ENCODE measurements around the gene NEGR1.
A peak's percentile ranks its signal among the peaks of the same experiment; 100 is the strongest.
"Not testable (repeated sequence)": the region's sequence is repeated elsewhere in the genome, so short reads cannot be mapped to it uniquely, and the experiment has no call there.

Gene NEGR1

DNA sequence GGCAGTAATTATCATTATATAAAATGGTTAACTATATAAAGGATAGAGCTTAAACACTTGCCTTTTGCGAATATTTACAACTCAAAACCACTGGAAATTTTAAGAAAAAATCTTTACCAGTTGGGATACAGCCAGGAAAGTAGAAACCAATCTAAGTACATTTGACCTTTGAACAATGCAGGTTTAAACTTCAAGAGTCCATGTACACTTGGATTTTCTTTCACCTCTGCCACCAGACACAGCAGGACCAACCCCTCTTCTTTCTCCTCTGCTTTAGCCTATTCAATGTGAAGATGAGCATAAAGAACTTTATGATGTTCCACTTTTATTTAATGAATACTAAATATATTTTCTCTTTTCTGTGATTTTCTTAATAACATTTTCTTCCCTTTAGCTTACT is 361.1 kb downstream of the NEGR1 start:
- no peak for DNase-seq

DNA sequence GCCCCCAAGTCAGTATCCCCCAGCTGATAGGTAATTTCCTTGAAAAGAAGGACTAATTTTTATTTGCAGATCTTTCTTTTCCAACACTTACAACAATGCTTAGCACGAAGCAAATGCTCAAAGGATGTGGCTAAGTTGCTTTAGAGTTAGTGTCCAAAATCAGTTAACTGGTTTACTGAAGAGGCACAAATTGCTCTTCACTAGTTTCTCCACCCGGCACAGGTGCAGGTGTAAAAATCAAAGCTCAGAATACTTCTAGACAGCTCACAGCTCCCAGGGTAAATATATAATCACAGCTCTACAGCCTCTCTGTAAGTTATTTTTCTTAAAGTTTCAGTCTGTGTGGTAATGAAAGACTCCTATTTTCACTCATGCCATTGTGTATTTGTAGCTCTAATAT is 361.8 kb downstream of the NEGR1 start:
- no peak for DNase-seq

DNA sequence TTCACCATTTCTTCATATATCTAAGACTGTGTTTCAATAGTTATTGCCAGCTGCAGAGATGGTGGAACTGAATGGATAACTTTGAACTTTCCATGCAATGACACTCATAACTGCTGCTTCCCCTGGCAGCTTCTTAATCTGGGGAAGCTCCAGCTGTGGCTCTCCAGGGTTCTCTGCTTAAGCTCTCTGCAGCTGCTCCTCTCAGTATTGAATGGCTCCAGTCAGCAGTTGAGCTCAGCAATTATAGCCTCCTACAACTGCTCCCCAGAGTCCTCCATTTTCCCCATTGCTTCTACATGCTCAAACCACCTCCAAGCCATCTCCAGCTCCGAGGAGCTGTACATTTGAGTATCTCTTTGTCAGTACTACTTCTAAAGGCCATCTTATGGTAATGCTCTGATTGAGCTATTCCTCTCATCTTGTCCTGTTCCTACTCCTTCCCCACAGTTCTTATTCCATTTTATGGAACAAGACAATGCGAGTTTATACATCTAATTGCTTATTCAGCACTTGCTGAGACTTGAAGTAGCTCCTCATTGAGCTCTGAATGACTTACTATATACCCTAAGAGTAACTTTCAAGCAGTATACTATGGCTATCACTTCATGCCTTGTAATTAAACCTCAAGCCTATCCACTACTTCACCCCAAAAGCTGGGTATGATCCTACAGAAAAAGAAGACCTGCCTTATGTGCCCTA is 362.4 kb downstream of the NEGR1 start:
- no peak for DNase-seq

DNA sequence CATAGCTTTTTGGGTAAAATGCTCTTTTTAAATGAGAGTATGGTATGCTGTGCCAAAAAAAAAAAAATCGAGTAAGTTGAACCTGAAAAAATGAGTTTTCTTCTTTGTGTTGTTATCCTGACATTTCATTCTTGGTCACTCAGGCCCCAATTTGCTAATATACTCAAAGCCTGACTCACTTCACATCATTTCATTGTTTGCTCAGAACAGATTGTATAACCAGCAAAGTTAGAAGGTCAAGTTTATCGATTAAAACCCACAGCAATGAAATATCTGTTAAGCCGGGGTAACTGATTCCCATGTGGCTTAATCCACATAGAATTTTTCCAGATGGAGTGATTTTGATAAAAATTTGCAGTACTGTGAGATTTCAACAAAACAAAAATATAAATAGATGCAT is 363.7 kb downstream of the NEGR1 start:
- DNase-seq = no peak

DNA sequence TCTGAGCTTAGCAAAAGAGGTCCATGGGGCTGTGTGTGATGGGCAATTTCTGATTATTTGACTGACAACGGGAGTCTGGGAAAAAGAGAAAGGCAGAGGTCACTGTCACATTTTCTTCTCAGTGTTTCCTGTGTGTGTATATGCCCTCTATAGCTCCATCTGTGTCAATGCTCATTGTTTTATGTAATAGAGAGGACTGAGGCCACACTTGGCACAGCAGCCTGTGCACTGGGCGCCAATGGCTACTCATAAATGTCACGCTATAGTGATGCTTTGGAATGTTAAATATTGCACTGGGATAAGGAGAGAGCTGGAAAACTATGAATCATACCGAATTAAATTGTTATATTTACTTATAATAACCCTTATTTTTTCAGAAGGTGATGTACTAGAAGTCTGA is 365.4 kb downstream of the NEGR1 start:
- no peak for DNase-seq

DNA sequence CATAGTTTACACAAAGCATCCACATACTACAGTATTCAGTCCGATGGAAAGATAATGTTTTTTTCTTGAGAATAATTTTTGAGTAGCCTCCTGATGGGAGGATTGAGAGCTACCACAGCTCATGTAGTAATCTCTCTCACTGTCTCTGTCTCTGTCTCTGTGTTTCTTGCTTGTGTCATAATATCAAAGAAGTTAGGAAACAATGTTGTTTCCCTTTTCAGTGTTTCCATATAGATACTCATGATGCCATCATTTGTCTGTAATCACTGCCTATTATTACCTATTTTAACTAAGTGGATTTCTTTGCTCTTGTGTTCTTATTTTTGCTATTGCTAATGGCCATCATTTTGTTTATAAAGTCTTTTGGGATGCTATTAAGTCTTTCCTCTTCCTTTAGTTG is 367.7 kb downstream of the NEGR1 start:
- DNase-seq = no peak

DNA sequence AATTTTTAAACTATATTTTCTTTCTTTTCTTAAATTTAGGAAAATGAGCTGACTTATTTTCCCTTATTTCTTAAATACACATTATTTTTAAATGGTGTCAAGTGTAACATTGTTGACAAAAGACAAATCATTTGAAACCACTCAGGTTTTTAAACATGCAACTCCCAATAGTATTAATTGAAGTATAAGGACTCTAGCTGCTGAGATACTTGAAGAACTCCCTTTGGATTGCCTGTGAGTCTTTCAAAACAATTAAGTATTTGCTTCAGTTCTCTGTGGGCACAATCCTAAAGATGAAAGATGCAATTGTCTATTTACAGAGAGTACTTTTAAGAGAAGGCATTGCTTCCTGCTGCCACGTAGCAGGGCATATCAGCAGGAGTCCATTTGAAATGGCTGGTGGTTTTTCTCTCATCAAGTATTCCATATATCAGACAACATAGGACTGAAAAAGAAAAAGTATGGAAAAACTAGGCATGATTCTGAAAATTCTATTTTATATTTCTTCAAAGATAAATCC is 373.4 kb downstream of the NEGR1 start:
- DNase-seq = no peak

DNA sequence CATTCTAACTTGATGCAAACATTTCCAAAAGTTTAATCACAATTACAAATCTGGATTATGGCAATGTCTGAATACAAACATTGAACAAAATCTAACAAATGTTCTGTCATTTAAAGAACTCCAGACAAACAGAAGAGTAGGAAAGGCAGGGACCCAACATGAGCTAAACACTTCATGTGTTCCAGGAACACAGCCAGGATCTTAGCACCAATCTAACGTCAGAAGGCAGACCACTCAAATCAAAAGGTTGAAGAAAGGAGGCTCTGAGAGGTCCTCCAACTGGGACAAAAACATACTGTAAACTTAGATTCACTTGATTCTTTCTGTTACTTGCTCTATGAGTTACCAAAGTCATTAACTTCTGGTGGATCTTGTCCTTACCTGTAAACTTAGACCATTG is 374.0 kb downstream of the NEGR1 start:
- DNase-seq = no peak

DNA sequence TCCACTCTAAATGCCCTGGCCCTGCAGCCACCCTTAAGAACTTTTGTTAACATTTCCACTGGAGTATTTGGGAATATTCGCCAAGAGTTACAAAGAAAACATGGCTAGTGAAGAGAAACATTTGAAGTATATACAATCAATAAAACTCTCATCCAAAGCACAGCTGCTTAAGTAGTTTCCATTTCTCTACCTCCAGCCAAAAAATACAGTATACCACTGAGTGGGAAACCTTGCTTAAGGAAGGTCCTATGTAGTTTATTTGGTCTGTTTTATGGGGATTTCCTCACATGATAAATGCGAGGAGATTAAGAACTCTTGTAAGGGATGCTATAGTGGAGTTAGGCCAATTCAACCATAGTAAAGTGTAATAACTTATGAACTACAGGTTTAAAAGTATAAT is 382.5 kb downstream of the NEGR1 start:
- DNase-seq = no peak

DNA sequence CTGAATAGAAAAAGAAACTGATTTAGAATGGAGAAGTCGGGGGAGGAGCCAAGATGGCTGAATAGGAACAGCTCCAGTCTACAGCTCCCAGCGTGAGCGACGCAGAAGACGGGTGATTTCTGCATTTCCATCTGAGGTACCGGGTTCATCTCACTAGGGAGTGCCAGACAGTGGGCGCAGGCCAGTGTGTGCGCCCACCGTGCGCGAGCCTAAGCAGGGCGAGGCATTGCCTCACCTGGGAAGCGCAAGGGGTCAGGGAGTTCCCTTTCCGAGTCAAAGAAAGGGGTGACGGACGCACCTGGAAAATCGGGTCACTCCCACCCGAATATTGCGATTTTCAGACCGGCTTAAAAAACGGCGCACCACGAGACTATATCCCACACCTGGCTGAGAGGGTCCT is 394.2 kb downstream of the NEGR1 start:
- not testable (repeated sequence) for DNase-seq

DNA sequence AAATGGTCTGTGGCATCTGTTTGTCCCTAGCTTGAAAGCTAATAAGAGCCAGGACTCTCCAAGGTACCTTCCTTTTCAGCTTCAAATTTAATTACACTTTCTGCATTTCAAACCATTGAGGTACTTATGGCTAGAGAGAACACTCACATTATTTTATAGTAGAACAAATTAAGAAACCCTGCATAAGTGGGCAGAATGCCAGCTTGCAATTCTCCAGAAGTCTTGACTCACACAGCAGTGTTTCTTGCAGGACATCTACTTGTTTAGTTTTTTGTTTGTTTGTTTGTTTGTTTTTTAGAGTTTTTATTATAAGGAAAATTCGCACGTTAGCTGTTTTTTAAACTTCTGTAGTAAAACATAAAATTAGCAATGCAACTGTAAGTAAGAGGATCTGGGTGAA is 397.2 kb downstream of the NEGR1 start:
- DNase-seq = no peak

DNA sequence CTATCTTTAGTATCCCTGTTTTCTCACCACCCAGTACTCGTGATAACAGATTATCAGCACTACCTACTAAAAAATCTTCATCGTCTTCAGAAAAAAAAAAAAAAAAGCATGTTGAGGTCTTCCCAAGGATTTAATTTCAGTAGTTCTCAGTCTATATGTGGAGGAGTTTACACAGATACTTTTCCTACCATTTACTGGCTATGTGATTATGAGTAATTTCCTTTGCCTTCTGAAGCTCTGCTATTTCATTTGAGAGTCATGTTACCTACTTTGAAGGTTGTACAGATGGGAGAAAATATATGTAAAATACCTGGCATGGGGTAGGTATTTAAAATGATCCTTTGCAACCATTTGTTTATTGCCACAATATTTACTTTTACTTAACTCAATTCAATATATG is 399.7 kb downstream of the NEGR1 start:
- DNase-seq = peak; percentile 59 to 78

DNA sequence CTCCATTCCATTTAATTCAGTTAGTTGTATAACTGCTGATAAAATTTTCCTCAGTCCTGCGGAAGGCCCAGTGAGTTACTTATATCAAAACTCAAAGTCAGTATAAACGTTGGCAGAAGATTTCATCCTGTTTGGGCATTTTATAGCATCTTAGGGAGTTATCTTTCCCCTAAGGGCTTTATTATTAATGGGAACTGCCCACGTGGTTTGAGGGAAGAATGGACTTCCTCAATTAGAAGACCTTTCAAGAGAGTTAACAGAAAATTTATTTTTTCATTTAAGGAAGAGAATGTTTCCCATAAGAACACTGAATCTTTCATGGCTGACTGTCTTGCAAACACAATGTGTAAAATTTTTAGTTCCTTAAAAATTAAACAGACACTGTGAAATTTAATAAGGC is 400.1 kb downstream of the NEGR1 start:
- DNase-seq = peak; percentile 59 to 78

DNA sequence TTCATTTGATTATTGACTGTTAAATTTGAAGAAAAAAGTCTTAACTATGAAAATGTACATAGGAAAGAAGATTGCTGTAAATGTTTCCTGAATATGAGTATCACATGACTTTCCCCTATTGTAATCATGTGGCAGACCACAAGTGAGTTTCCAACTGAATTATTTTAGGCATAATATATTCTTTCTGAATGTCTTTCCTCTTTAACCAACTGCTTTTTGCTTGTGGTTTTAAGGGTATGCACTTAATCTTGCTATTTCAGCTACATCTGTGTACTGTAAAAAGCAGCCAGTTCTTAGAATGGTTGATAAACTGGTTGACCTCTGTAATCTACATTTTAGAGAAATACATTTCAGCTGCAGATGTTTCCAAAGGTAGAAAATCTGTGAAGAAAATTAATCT is 400.7 kb downstream of the NEGR1 start:
- peak; percentile 90 to 96 for DNase-seq

DNA sequence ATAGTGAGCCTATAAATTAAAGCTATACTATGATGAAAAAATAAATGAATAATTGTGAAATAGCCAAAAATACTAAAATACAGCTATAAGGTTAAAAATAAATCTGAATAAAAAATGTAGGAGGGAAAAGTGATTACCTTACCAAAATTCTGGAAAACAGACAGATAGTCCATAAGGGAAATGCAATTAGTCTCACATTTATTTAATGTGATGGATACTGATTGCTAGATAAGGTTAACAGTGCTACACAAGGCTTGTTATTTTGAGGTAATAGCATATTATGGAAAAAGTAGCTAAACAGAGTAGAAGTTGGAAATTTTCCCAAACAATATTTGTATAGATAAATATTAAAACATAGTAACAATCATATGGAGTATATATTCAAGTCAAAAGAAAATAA is 413.0 kb downstream of the NEGR1 start:
- DNase-seq = no peak

DNA sequence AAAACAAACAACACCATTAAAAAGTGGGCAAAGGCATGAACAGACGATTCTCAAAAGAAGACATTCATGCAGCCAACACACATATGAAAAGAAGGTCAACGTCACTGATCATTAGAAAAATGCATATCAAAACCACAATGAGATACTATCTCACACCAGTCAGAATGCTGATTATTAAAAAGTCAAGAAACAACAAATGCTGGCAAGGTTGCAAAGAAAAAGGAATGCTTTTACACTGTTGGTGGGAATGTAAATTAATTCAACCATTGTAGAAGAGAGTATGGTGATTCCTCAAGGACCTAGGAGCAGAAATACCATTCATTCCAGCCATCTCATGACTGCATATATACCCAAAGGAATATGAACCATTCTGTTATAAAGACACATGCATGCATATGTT is 419.6 kb downstream of the NEGR1 start:
- no peak for DNase-seq

DNA sequence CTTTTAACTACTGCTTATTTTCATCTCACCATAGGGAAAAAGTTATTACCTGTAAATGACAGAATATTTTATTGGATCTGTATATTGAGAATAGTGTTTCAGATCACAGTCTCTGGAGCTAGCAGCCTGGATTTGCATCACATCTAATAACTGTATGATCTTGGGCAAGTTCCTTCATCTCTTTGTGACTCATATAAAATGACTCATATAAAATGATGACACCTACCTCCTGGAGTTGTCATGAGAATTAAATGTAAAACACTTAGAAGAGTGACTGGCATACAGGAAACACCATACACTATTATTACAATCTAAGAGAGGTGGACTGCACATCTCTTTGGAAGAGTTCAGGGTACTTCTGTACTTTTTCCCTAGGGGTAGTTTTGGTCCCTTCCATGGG is 421.3 kb downstream of the NEGR1 start:
- DNase-seq = peak in 1 of 2 experiments; percentile 10

DNA sequence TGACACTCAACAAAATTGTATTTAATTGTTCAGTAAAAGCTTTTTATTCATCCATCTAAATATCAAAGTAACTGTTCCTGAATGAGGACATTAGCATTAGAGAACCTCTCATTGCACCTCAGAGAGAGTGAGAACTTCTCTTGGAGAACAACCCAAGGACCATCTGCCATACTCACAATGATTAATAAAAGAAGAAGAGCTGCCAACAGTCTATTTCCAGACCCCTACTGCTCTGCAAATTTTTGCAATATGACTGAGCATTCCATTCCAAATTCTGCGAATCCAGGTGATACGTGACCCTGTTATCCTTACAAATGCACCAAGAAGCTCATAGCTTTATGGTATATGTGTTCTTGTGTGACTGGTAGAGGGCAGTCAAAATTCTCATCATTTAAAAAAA is 422.5 kb downstream of the NEGR1 start:
- DNase-seq = no peak

DNA sequence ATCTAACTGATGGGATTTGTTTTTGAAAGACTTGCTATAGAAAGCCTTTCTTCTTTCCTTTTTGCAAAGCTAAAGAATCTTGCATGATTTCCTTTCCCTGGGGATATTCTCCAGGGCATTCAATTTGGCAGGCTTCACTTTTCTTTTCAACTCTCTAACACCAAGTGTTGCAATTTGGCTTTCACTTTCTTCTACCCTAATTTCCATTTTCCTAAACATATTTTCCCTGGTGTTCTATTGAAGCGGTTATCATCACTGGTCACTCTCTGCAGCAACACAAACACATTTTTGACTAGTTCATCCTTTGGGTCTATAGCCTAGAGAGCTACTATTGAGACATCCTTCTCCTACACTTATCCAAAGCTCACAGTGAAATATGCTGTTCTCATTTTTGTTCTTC is 424.5 kb downstream of the NEGR1 start:
- no peak for DNase-seq

DNA sequence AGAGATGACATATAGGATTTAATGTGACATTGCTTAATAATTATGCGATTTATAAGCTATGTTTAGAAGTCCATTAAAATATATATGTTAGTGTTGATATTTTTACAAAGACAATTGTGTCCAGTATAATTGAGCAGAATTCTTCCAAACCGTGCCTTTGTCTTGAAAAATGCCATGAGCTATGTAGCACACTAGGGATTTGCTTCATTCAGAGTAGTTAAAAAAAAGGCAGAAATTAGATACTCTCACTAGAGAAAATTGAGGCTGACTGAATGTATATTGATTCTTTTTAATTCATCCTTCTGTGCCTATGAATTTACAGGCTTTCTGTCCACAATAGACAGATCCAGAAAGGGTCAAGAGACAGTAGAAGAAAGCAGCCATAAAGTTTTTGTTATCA is 429.0 kb downstream of the NEGR1 start:
- DNase-seq = no peak

DNA sequence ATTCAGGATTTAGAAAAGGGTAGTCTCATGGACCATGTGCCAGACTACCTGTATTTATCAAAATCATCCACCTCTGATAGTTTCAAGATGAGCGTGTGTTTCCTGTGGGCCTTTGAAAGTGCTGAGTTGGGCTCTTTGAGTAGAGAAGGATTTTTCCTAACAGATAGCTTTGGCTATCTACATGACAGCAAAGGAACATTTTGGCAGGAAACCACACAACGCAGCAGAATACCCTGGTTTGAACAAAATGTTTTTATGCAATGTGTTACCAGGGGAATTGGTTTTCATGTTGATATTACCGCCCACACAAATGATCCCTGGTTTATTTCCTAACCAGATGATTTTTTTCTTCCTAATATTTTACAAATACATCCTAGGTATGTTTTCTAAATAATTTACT is 431.4 kb downstream of the NEGR1 start:
- peak; percentile 47 to 51 for DNase-seq

DNA sequence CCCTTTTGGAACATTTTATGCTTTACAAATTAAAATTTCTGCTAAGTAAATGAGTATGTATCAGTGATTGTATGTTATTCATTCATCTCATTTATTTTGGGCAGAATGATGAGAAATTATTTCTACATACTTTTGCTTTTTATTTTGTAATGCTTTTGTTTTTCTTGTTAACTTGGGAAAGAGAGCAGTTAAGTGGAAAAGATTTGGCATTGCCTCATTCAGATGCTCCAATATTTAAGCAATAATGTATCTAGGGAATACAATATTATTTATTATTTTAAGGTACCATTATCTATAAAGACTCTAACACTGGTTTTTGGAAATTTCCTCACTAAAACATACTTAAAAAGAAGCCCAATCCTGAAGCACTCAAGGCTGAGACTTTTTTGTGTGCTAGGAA is 431.8 kb downstream of the NEGR1 start:
- DNase-seq = no peak

DNA sequence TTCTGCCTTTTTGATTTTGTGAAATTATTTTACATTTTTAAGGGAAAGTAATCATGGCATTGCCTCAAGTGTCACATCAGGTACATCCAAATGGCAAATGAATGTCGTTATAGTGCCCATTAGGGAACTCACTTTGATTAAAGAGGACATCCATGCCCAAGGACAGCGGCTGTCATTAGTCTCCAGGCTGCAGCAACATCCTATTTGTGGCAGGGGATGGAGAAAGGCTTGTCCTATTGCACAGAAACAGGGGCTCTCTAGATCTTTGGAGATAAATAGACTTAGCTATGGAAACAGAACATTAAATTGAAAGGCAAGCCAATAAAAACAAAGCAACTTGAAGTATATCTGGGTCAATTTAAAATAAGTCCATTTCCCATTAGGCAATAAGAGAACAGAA is 439.3 kb downstream of the NEGR1 start:
- DNase-seq = no peak

DNA sequence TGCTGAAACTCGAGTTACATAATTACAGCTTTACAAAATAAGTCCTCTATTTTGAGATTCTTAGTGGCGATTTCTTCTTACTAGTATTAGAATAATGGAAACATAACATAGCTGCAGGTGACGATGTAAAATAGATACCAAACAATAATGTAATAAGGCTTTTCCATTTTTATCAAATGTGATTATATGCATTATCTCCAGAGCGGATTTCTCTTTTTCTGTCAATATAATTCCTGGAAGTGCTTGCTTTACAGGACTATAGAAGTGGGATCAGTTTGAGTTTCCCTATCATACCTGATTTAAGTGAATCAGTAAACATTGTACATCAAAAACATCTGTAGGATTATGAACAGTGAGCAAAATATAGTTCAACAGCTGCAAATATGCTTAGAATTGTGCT is 442.5 kb downstream of the NEGR1 start:
- no peak for DNase-seq

DNA sequence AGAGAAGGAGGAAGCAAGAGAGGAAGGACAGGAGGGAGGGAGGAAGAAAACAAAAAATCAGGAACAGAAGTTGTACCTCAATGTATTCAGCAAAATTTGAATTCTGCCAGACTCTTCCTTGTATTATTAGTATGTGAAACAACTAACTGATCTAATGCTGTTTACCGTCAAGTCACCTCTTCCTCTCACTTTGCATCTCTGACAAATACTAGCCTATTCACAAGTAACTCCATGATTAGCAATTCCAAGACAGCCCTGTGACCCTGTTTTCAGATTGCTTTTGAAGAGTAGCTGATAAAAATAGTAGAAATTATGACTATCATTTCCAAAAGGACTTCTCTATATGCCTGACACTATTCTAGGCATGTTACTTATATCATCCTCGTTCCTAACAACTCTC is 445.4 kb downstream of the NEGR1 start:
- no peak for DNase-seq

DNA sequence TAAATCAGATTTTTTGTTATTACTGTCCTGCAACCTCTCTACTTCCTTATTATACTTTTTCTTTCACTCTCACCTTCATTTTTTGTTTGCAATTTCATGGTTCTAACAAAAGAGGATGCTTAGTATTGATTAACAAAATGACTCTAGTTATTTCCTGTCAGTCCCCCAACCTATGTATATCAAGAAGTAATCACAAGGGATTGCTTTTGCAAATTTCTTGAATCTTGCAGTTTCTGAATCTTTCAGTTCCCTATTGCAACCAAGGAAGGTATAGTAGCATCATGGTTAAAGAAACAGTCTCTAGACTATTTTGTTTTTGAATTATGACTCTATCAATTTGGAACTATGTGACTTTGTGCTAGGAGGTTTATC is 446.9 kb downstream of the NEGR1 start:
- DNase-seq = no peak
